DOHH2 (cell line): Measurements from ENCODE around the gene NEBL.

Source experiments
- CTCF ChIP-seq: fragments of 200-600 bp; sonication (generic); IDR thresholded peaks from one replicate; pipeline ENCODE4 v1.5.1; 2014; ENCODE audit warnings: antibody characterized with exemption, mild to moderate bottlenecking, low read depth, low read length; ENCODE audit not compliant: poor library complexity, severe bottlenecking
- EZH2phosphoT487 ChIP-seq: fragments of 200-600 bp; sonication (generic); IDR thresholded peaks from 2 replicates; pipeline ENCODE4 v1.6.1; 2017; ENCODE audit warnings: borderline replicate concordance, mild to moderate bottlenecking, antibody characterized with exemption, low read length, moderate library complexity, mixed read lengths

DNA sequence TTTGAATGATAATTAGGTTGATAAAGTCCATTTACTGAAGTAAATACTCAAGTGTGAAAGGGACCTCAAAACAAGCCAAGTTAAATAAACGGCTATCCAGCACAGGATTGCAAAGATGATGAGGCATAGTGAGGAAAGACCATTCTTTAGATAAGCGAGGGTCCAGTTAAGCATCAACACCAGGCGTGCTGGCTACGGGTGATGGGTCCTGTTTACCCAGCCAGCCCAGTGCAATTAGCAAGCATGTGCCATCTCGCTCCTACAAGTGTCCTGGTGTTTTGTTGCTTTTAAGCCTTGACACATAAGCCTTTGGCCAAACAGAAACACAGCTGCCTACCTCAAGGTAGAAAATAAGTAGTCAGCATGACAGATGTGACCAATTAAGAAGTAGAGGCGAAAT lies 7.1 kb downstream of the NEBL start:
- TF ChIP-seq CTCF (no peak), EZH2phosphoT487 (no peak)
